Colonic mucosa (tissue), 4 donors: ENCODE data around the gene LLGL1. TPM values are rescaled to one million over a fixed set of nuclear protein-coding genes. Genes with fewer than 3 reads are reported as not detected.

Experiments used
- DNase-seq: peaks from one replicate; pipeline ENCODE4 v3.0.0-alpha.2; 2020
- H3K27ac ChIP-seq: fragments of 200-600 bp; one replicate; pipeline ENCODE4 v1.8.0; 2021
- H3K27me3 ChIP-seq: fragments of 200-600 bp; one replicate; pipeline ENCODE4 v1.8.0; 2021
- H3K36me3 ChIP-seq: fragments of 200-600 bp; one replicate; pipeline ENCODE4 v1.8.0; 2021
- H3K4me1 ChIP-seq: fragments of 200-600 bp; one replicate; pipeline ENCODE4 v1.8.0; 2021; ENCODE audit warnings: mild to moderate bottlenecking
- H3K4me3 ChIP-seq: fragments of 200-600 bp; one replicate; pipeline ENCODE4 v1.8.0; 2021
- H3K9ac ChIP-seq, 2 donors: one replicate each; pipeline ENCODE4 v1.7.0; 2013; ENCODE audit warnings: control low read depth in 2 of 2, low read depth in 2 of 2, low read length in 2 of 2
- H3K9me3 ChIP-seq: fragments of 200-600 bp; one replicate; pipeline ENCODE4 v1.8.0; 2021
- intact Hi-C: fragments of 100-400 bp; cut with DNase I; formaldehyde crosslinking; loops from one replicate; pipeline ENCODE4 v1.14.1; 2022
- total RNA-seq, 2 donors: library from RNA; stranded (reverse); fragmentation: NEBNext Ultra II Directional in 1 of 2; extraction: Animal tissue kit (Norgen Biotek cat#: 25700) in 1 of 2; gene quantifications; one replicate each; pipeline ENCODE4 v1.2.1, GENCODE V29; 2021
- TF ChIP-seq, protein P1 (sequence below): fragments of 200-600 bp; IDR thresholded peaks from one replicate; pipeline ENCODE4 v1.8.0; 2022; ENCODE audit warnings: antibody characterized with exemption, mild to moderate bottlenecking
- donor health status: healthy.
- donor health status: DM: no; HTN: no; CAD: no.
- donor health status: DM: no; HTN: no; CAD: no.

The LLGL1 gene
- total RNA-seq, 2 donors from 2014 or later, result 7.8 to 13.1 TPM

GRCh38 chr17:18248811-18249210 is 23.4 kb downstream of the LLGL1 start:
- Histone ChIP-seq H3K9ac (no peak overlapping the region), H3K27ac (no peak overlapping the region), H3K4me1 (no peaks in the 10 kb centered on the region), H3K4me3 (no peak overlapping the region), H3K36me3 (peaks cover 35% of the 10 kb centered on the region), H3K27me3 (no peaks in the 10 kb centered on the region), H3K9me3 (no peaks in the 10 kb centered on the region)
- no peak for DNase-seq
- TF ChIP-seq, protein P1, sequence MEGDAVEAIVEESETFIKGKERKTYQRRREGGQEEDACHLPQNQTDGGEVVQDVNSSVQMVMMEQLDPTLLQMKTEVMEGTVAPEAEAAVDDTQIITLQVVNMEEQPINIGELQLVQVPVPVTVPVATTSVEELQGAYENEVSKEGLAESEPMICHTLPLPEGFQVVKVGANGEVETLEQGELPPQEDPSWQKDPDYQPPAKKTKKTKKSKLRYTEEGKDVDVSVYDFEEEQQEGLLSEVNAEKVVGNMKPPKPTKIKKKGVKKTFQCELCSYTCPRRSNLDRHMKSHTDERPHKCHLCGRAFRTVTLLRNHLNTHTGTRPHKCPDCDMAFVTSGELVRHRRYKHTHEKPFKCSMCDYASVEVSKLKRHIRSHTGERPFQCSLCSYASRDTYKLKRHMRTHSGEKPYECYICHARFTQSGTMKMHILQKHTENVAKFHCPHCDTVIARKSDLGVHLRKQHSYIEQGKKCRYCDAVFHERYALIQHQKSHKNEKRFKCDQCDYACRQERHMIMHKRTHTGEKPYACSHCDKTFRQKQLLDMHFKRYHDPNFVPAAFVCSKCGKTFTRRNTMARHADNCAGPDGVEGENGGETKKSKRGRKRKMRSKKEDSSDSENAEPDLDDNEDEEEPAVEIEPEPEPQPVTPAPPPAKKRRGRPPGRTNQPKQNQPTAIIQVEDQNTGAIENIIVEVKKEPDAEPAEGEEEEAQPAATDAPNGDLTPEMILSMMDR, result no peak
- intact Hi-C loops, result loop anchor here (5.0 kb wide), 1 partner anchor 68 kb away; the partner anchor contains the start of gene SMCR8

- Histone ChIP-seq H3K9ac (no peak overlapping the region), H3K9me3 (no peaks in the 10 kb centered on the region), H3K4me3 (no peak overlapping the region), H3K4me1 (no peaks in the 10 kb centered on the region), H3K36me3 (peaks cover 44% of the 10 kb centered on the region), H3K27me3 (no peaks in the 10 kb centered on the region), H3K27ac (no peak overlapping the region)
- intact Hi-C loops, result no loop called here
- DNase-seq, result peak; percentile 80
- TF ChIP-seq, protein P1, result no peak
Measured at GRCh38 chr17:18250259-18250658, 24.8 kb downstream of the LLGL1 start.

DNA sequence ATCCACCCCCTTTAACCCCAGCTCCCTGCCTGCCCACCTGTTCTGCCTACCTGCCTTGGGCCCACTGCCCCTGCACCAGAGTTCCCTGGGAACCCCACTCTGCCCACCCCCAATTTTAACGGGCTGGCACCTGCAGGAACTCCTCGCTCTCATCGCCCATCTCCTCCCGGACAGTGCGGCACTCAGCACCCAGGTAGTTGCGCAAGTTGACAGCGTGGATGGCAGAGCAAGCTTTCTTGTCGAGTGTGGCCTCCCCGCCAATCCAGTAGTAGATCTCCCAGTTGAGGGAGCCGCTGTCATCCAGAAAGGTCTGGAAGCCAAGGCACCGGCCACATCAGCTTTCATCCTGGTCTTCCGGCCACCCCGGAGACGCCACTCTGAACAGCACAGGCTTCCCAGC is 25.3 kb downstream of the LLGL1 start:
- H3K27ac ChIP-seq, result no peak overlapping the region
- intact Hi-C loops, result no loop called here
- TF ChIP-seq, protein P1, result no peak
- no peak for DNase-seq
- H3K27me3 ChIP-seq, result no peaks in the 10 kb centered on the region
- no peaks in the 10 kb centered on the region for H3K4me1 ChIP-seq
- no peaks in the 10 kb centered on the region for H3K9me3 ChIP-seq
- H3K9ac ChIP-seq, result no peak overlapping the region
- no peak overlapping the region for H3K4me3 ChIP-seq
- H3K36me3 ChIP-seq, result peaks cover 39% of the 10 kb centered on the region

DNA sequence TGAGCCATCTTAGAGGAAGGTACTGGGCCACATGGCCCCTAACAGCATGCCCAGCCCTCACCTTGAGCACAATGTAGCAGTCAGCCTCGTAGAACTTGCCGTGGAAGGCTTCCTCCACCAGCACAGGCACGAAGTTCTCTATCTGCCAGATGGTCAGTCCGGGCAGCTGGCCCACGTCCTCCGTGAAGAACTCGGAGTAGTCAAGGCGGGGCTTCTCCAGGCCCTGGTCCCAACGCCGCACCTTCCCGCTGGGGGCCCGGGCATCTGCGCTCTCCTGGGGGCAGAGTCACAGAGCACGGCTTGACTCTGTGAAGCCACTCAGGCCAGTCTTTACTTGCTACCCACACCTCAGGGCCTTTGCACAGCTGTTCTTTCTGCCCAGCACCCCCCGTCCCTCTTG is 25.8 kb downstream of the LLGL1 start:
- TF ChIP-seq, protein P1, result no peak
- peaks cover 34% of the 10 kb centered on the region for H3K36me3 ChIP-seq
- H3K27ac ChIP-seq, result no peak overlapping the region
- no peaks in the 10 kb centered on the region for H3K9me3 ChIP-seq
- no peak for DNase-seq
- H3K4me1 ChIP-seq, result no peaks in the 10 kb centered on the region
- no peak overlapping the region for H3K4me3 ChIP-seq
- H3K9ac ChIP-seq, result no peak overlapping the region
- H3K27me3 ChIP-seq, result no peaks in the 10 kb centered on the region
- intact Hi-C loops, result no loop called here

DNA sequence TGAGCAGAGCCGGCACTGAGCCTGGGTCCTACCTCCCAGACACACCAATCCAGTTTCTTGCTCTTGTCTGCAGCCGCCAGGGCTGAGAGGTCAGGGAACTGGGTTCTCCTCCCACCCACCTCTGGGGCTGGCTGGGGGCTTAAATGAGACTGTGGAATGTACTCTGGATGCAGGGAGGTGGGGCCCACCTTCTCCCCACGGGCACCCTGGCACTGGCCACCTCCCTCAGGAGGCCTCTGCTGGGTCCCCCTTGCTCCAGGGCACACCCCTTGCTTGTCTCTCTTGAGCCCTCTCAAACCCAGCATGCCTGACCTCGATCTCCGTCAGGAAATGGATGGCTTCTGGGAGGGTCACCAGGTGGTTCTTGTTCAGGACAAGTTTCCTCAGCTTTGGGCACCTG is 26.7 kb downstream of the LLGL1 start:
- H3K9me3 ChIP-seq, result no peaks in the 10 kb centered on the region
- no peak overlapping the region for H3K27ac ChIP-seq
- H3K9ac ChIP-seq, result no peak overlapping the region
- H3K27me3 ChIP-seq, result no peaks in the 10 kb centered on the region
- no peak for DNase-seq
- H3K4me1 ChIP-seq, result peaks cover 6% of the 10 kb centered on the region
- TF ChIP-seq, protein P1, result no peak
- H3K36me3 ChIP-seq, result peaks cover 34% of the 10 kb centered on the region
- intact Hi-C loops, result no loop called here
- H3K4me3 ChIP-seq, result no peak overlapping the region
